HEK293T (cell line): Measurements from ENCODE around the gene INTS14.
"Not testable (repeated sequence)": the region's sequence is repeated elsewhere in the genome, so short reads cannot be mapped to it uniquely, and the experiment has no call there.

Experiments used
- CTCF ChIA-PET: fragments of 350-600 bp; formaldehyde crosslinking; extraction: SDS; loops from one replicate; lab custom pipeline; 2021; ENCODE audit warnings: antibody characterized with exemption, inconsistent platforms; lab: Yijun Ruan, JAX
- POLR2A ChIA-PET: fragments of 350-600 bp; formaldehyde crosslinking; extraction: SDS; loops from one replicate; lab custom pipeline; 2020; ENCODE audit warnings: antibody characterized with exemption, inconsistent platforms; lab: Yijun Ruan, JAX
- DNase-seq: peaks from one replicate; pipeline ENCODE4 v3.0.0; 2012; ENCODE audit warnings: mixed read lengths; ENCODE audit errors: extremely low spot score
- ARNT ChIP-seq: fragments of 450-650 bp; IDR thresholded peaks from 2 replicates; pipeline ENCODE4 v1.6.1; 2017; ENCODE audit warnings: mild to moderate bottlenecking
- BHLHE40 ChIP-seq: fragments of 450-650 bp; IDR thresholded peaks from 2 replicates; pipeline ENCODE4 v1.6.1; 2016; ENCODE audit warnings: mild to moderate bottlenecking, moderate library complexity, borderline replicate concordance
- CTBP1 ChIP-seq: fragments of 450-650 bp; IDR thresholded peaks from 2 replicates; pipeline ENCODE4 v1.6.1; 2016; ENCODE audit warnings: borderline replicate concordance
- ELF4 ChIP-seq: fragments of 450-650 bp; IDR thresholded peaks from 2 replicates; pipeline ENCODE4 v1.6.1; 2017; ENCODE audit warnings: antibody characterized with exemption
- FOXA1 ChIP-seq: fragments of 450-650 bp; IDR thresholded peaks from 2 replicates; pipeline ENCODE4 v1.6.1; 2016; ENCODE audit warnings: mild to moderate bottlenecking
- FOXK2 ChIP-seq: fragments of 450-650 bp; IDR thresholded peaks from 2 replicates; pipeline ENCODE4 v1.6.1; 2016; ENCODE audit warnings: mild to moderate bottlenecking
- FOXM1 ChIP-seq: fragments of 450-650 bp; IDR thresholded peaks from 2 replicates; pipeline ENCODE4 v1.6.1; 2017; ENCODE audit warnings: mild to moderate bottlenecking, borderline replicate concordance
- HDGF ChIP-seq: fragments of 450-650 bp; IDR thresholded peaks from 2 replicates; pipeline ENCODE4 v1.6.1; 2017; ENCODE audit warnings: antibody characterized with exemption, borderline replicate concordance
- L3MBTL2 ChIP-seq: fragments of 450-650 bp; conservative IDR thresholded peaks from 2 replicates; pipeline ENCODE4 v1.6.1; 2016; ENCODE audit warnings: mild to moderate bottlenecking
- LEF1 ChIP-seq: fragments of 450-650 bp; IDR thresholded peaks from 2 replicates; pipeline ENCODE4 v1.6.1; 2017; ENCODE audit warnings: mild to moderate bottlenecking, borderline replicate concordance
- NFRKB ChIP-seq: fragments of 450-650 bp; IDR thresholded peaks from 2 replicates; pipeline ENCODE4 v1.6.1; 2016; ENCODE audit warnings: mild to moderate bottlenecking, moderate library complexity
- SP1 ChIP-seq: fragments of 450-650 bp; IDR thresholded peaks from 2 replicates; pipeline ENCODE4 v1.6.1; 2017
- SUZ12 ChIP-seq: fragments of 450-650 bp; IDR thresholded peaks from 2 replicates; pipeline ENCODE4 v1.6.1; 2016; ENCODE audit warnings: mild to moderate bottlenecking
- TARDBP ChIP-seq: fragments of 450-650 bp; IDR thresholded peaks from 2 replicates; pipeline ENCODE4 v1.6.1; 2016
- ZNF384 ChIP-seq: fragments of 450-650 bp; IDR thresholded peaks from 2 replicates; pipeline ENCODE4 v1.6.1; 2016
- TF ChIP-seq, protein P1 (sequence below): fragments of 450-650 bp; IDR thresholded peaks from 2 replicates; pipeline ENCODE4 v1.6.1; 2016

Gene INTS14

DNA sequence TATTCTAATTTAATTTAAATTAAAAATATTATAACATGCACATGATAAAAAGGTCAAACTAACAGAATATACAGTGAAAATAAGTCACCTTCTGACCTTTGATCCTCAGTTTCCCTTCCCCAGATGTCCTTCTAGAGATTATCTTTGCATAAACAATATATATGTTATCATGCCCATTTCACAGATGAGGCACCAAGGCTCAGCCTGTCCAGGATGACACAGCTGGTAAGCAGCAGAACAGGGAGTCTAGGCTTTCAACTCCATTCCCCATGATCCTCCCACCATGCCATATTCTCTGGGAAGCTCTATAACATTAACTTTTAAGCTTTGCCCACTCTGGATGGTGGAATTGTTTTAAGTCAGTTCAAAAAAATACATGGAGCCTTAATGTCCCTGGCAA is 12.2 kb upstream of the INTS14 start:
- ChIA-PET POLR2A (interaction anchor here (3.4 kb wide), 1 partner anchor 11 kb away, joined by 26 read pairs; the partner anchor contains the start of gene INTS14), CTCF (no interaction called here)
- DNase-seq = no peak
- TF ChIP-seq, protein P1, sequence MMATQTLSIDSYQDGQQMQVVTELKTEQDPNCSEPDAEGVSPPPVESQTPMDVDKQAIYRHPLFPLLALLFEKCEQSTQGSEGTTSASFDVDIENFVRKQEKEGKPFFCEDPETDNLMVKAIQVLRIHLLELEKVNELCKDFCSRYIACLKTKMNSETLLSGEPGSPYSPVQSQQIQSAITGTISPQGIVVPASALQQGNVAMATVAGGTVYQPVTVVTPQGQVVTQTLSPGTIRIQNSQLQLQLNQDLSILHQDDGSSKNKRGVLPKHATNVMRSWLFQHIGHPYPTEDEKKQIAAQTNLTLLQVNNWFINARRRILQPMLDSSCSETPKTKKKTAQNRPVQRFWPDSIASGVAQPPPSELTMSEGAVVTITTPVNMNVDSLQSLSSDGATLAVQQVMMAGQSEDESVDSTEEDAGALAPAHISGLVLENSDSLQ = no peak
- no peak for TF ChIP-seq TARDBP

DNA sequence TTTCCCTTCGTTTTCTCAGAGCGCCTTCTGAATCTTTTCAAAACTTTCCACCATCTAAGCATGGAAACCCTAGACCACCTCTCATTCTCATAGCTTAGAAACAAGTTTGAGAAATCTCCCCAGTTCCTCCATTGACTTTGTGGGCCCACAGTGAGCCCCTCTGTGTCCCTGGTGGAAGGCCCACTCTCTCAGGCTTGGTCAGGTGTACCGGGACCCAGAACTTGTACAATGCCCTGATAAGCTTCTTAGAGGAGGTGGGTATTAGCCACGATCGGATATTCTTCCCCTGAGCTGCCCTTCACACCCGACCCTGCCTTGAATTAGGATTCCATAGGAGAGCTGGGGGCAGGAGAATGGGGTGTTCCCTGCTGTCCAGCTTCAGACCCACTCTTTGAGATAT is 10.7 kb upstream of the INTS14 start, which contains the start of gene SLC24A1:
SLC24A1 (plus strand) TSS at position 301 of the 400 bp plus-strand sequence. CDS start 2,143 bp downstream, outside the sequence.
- no peak for DNase-seq
- ChIA-PET POLR2A (interaction anchor here (3.4 kb wide), 1 partner anchor 10 kb away, joined by 26 read pairs; the partner anchor contains the start of gene INTS14), CTCF (interaction anchor here (1.1 to 1.4 kb wide), 2 partner anchors 16 to 235 kb away, joined by 3 to 4 read pairs; no protein-coding TSS in a partner anchor)
- TF ChIP-seq, protein P1 = no peak
- TF ChIP-seq HDGF = no peak
- no peak for TF ChIP-seq FOXK2
- TF ChIP-seq CTBP1 = no peak
- no peak for TF ChIP-seq FOXA1
- no peak for TF ChIP-seq NFRKB
- no peak for TF ChIP-seq BHLHE40
- no peak for TF ChIP-seq ZNF384
- TF ChIP-seq L3MBTL2 = no peak

DNA sequence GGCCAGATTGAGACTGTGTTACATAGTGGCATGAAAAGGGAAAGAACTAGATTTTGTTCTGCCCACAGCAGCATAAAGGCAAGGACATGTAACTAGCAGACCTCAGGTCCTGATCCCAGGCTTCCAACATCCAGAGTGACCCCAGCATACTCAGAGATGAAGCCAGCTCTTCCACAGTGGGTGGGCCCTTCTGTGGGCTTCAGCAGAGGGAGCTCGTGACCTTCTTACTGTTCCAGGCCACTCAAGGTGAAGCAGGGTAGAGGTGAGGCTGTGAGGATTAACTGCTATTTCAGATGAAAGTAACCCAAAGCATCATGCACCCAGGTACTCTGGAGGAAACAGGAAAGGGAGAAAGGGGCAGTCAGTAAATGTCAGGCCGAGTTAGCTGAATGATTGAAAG is 9.9 kb upstream of the INTS14 start:
- TF ChIP-seq LEF1 = no peak
- TF ChIP-seq FOXK2 = no peak
- TF ChIP-seq SUZ12 = no peak
- TF ChIP-seq HDGF = no peak
- TF ChIP-seq NFRKB = no peak
- TF ChIP-seq TARDBP = no peak
- TF ChIP-seq ZNF384 = no peak
- TF ChIP-seq, protein P1 = no peak
- TF ChIP-seq ARNT = no peak
- TF ChIP-seq BHLHE40 = no peak
- TF ChIP-seq ELF4 = no peak
- TF ChIP-seq SP1 = no peak
- TF ChIP-seq CTBP1 = no peak
- TF ChIP-seq FOXM1 = no peak
- TF ChIP-seq L3MBTL2 = no peak
- no peak for TF ChIP-seq FOXA1
- no peak for DNase-seq
- CTCF ChIA-PET = interaction anchor here (1.1 to 1.4 kb wide), 2 partner anchors 17 to 236 kb away, joined by 3 to 4 read pairs; no protein-coding TSS in a partner anchor
- POLR2A ChIA-PET = interaction anchor here (3.4 kb wide), 1 partner anchor 9 kb away, joined by 26 read pairs; the partner anchor contains the start of gene INTS14

DNA sequence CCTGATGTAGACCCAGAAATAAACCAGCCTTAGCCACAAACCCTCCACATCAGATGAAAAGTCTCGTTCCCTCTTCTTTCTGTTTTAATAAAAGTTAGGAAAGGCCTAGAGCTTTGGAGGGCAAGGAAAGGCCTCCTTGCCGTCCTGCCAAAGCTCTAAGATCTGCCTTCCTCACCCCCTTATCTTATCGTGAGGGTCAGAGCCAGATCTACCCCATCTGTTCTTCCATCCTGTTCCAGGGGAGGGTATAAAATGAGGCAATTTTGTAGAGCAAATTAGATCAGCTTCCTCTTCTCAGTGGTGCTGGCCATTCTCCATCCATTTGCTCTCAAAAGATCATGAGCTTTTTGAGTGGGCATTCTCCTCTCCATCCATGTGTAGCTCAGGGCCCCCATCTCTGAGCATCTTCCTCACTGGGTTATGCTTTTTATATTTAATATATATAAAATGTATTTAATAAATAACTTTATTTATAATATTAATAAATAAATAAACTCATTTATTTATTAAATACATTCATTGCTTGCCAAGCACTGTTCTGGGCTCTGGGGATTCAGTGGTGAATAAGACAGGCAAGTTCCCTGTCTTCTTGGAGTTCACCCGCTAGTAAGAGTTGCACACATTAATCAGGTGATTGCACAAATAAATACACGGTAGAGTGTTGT is 8.8 kb upstream of the INTS14 start:
- TF ChIP-seq FOXK2 = no peak
- TF ChIP-seq, protein P1 = no peak
- TF ChIP-seq ZNF384 = no peak
- TF ChIP-seq ARNT = no peak
- TF ChIP-seq SP1 = no peak
- no peak for TF ChIP-seq HDGF
- no peak for TF ChIP-seq ELF4
- TF ChIP-seq TARDBP = no peak
- TF ChIP-seq NFRKB = no peak
- TF ChIP-seq L3MBTL2 = no peak
- no peak for TF ChIP-seq BHLHE40
- TF ChIP-seq CTBP1 = no peak
- DNase-seq = no peak
- CTCF ChIA-PET = interaction anchor here (1.2 to 1.7 kb wide), 2 partner anchors 9 to 19 kb away, joined by 3 to 4 read pairs; partner anchors contain the start of gene INTS14
- POLR2A ChIA-PET = interaction anchor here (1.1 kb wide), 1 partner anchor 9 kb away, joined by 4 read pairs; the partner anchor contains the start of gene INTS14

DNA sequence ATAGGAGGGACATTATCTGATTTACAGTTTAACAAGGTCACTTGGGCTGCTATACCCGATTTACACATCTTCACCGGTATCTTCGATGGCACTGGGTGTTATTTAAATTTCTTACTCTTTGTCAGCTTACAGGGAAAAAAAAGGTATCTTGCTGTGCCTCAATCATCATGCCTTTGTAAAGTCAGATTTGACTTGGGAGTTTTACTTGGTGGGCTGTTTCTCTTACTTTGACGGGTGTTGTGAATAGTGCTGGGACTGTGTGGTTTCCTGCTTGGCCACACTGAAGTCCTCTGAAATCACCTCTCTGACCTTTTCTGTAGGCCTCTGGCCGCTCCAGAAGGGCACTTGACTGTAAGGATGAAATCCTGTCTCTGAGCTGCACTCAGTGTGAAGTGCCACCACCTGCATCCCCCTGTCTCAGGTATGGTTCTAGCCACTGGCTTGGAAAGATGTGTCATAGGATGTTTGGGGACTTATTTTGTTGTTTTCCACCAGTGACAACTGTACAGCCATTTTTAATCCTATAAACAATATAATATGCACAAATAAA is 7.7 kb upstream of the INTS14 start:
- TF ChIP-seq ARNT (no peak), BHLHE40 (no peak), FOXA1 (no peak), HDGF (no peak), FOXM1 (no peak), ZNF384 (no peak), FOXK2 (no peak), SUZ12 (no peak), ELF4 (no peak), CTBP1 (no peak), SP1 (no peak), L3MBTL2 (no peak), LEF1 (no peak), TARDBP (no peak), NFRKB (no peak)
- TF ChIP-seq, protein P1 = no peak
- ChIA-PET CTCF (interaction anchor here (1.2 to 1.7 kb wide), 2 partner anchors 8 to 20 kb away, joined by 3 to 4 read pairs; partner anchors contain the start of gene INTS14), POLR2A (no interaction called here)
- DNase-seq = no peak

DNA sequence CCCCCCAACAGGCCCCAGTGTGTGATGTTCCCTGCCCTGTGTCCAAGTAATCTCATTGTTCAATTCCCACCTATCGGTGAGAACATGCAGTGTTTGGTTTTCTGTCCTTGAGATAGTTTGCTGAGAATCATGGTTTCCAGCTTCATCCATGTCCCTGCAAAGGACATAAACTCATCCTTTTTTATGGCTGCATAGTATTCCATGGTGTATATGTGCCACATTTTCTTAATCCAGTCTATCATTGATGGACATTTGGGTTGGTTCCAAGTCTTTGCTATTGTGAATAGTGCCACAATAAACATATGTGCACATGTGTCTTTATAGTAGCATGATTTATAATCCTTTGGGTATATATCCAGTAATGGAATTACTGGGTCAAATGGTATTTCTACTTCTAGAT is 5.0 kb upstream of the INTS14 start:
- DNase-seq, CTCF ChIA-PET, POLR2A ChIA-PET: not testable (repeated sequence)
